Measurements from ENCODE around the gene RASA3. TPM values are rescaled to one million over a fixed set of nuclear protein-coding genes. Genes with fewer than 3 reads are reported as not detected.

The RASA3 gene
- total and polyA plus RNA-seq, 2 of the 8 experiments (the other 6 are each of a cell fraction or from before 2014, with no cell fraction given) = 7.5 to 21.9 TPM

GRCh38 chr13:114019367-114019766, 113.1 kb downstream of the RASA3 start (continued):
- TF ChIP-seq SUZ12 (IDR thresholded peaks at IDR 0.05; ENCODE audit: low read length) (no peak), SRF (IDR thresholded peaks at IDR 0.05; ENCODE audit: low read depth, low read length) (no peak), CBX5 (IDR thresholded peaks at IDR 0.05; ENCODE audit: low read depth, low read length) (no peak), NANOG (IDR thresholded peaks at IDR 0.05; ENCODE audit: insufficient read depth, low read depth, low read length, poor library complexity, severe bottlenecking) (no peak), EP300 (IDR thresholded peaks at IDR 0.05; ENCODE audit: borderline replicate concordance in 1 of 2, low read depth in 2 of 2, low read length in 2 of 2) (no peak)
